Stimulated activated naive CD8-positive, alpha-beta T cell treated with anti-CD3 and anti-CD28 coated beads, Interleukin-15, Interleukin-2, amounts not matched to agents 100 ng/mL and 50 ng/mL, for 24 hours (primary cell): ENCODE results near the gene CACNG7.
"Not testable (repeated sequence)": the region's sequence is repeated elsewhere in the genome, so short reads cannot be mapped to it uniquely, and the experiment has no call there.

Source experiments
- H3K27ac Mint-ChIP-seq: one replicate; pipeline ENCODE4 v1.8.0; 2021; ENCODE audit warnings: mild to moderate bottlenecking, mixed read lengths
- H3K27me3 Mint-ChIP-seq: one replicate; pipeline ENCODE4 v1.8.0; 2021; ENCODE audit warnings: mixed read lengths
- H3K36me3 Mint-ChIP-seq: one replicate; pipeline ENCODE4 v1.8.0; 2021; ENCODE audit warnings: low read depth, mixed read lengths
- H3K4me1 Mint-ChIP-seq: one replicate; pipeline ENCODE4 v1.8.0; 2021; ENCODE audit warnings: low read depth, mixed read lengths
- H3K4me3 Mint-ChIP-seq: one replicate; pipeline ENCODE4 v1.8.0; 2021; ENCODE audit warnings: mild to moderate bottlenecking, mixed read lengths
- H3K9me3 Mint-ChIP-seq: one replicate; pipeline ENCODE4 v1.8.0; 2021; ENCODE audit warnings: mixed read lengths

The CACNG7 gene

GRCh38 chr19:53945998-53946397 is 36.9 kb downstream of the CACNG7 start:
- no peaks in the 10 kb centered on the region for H3K36me3 Mint-ChIP-seq

GRCh38 chr19:53947624-53948023 is 38.5 kb downstream of the CACNG7 start:
- no peak overlapping the region for H3K4me3 Mint-ChIP-seq
- H3K27ac Mint-ChIP-seq: no peak overlapping the region
- H3K36me3 Mint-ChIP-seq: no peaks in the 10 kb centered on the region
- no peaks in the 10 kb centered on the region for H3K9me3 Mint-ChIP-seq
- no peaks in the 10 kb centered on the region for H3K4me1 Mint-ChIP-seq
- peaks cover 36% of the 10 kb centered on the region for H3K27me3 Mint-ChIP-seq

More at GRCh38 chr19:53945998-53946397, 36.9 kb downstream of the CACNG7 start:
- Mint-ChIP-seq H3K27me3 (peaks cover 43% of the 10 kb centered on the region), H3K4me3 (no peak overlapping the region), H3K27ac (no peak overlapping the region), H3K4me1 (no peaks in the 10 kb centered on the region), H3K9me3 (no peaks in the 10 kb centered on the region)

- peaks cover 29% of the 10 kb centered on the region for H3K27me3 Mint-ChIP-seq
- H3K9me3 Mint-ChIP-seq, H3K4me1 Mint-ChIP-seq, H3K27ac Mint-ChIP-seq, H3K36me3 Mint-ChIP-seq, H3K4me3 Mint-ChIP-seq: not testable (repeated sequence)
Observed at GRCh38 chr19:53948611-53949010, 39.5 kb downstream of the CACNG7 start.

- Mint-ChIP-seq H3K36me3 (no peaks in the 10 kb centered on the region), H3K27ac (no peak overlapping the region), H3K9me3 (no peaks in the 10 kb centered on the region), H3K4me1 (no peaks in the 10 kb centered on the region), H3K27me3 (peaks cover 25% of the 10 kb centered on the region), H3K4me3 (no peak overlapping the region)
Observed at GRCh38 chr19:53951436-53951835, 42.4 kb downstream of the CACNG7 start.

GRCh38 chr19:53951947-53952346 is 42.9 kb downstream of the CACNG7 start:
- no peaks in the 10 kb centered on the region for H3K36me3 Mint-ChIP-seq
- H3K4me1 Mint-ChIP-seq: no peaks in the 10 kb centered on the region
- H3K27ac Mint-ChIP-seq: no peak overlapping the region
- no peak overlapping the region for H3K4me3 Mint-ChIP-seq
- no peaks in the 10 kb centered on the region for H3K9me3 Mint-ChIP-seq
- H3K27me3 Mint-ChIP-seq: peaks cover 25% of the 10 kb centered on the region

- Mint-ChIP-seq H3K9me3 (no peaks in the 10 kb centered on the region), H3K4me3 (no peak overlapping the region), H3K4me1 (no peaks in the 10 kb centered on the region), H3K27ac (no peak overlapping the region), H3K27me3 (peaks cover 32% of the 10 kb centered on the region), H3K36me3 (no peaks in the 10 kb centered on the region)
Observed at GRCh38 chr19:53953383-53953782, 44.3 kb downstream of the CACNG7 start.

- H3K4me3 Mint-ChIP-seq: no peak overlapping the region
- no peaks in the 10 kb centered on the region for H3K36me3 Mint-ChIP-seq
- no peaks in the 10 kb centered on the region for H3K4me1 Mint-ChIP-seq
- H3K9me3 Mint-ChIP-seq: no peaks in the 10 kb centered on the region
- H3K27me3 Mint-ChIP-seq: peaks cover 61% of the 10 kb centered on the region
- H3K27ac Mint-ChIP-seq: no peak overlapping the region
Observed at GRCh38 chr19:53957448-53958167, 48.5 kb downstream of the CACNG7 start.

GRCh38 chr19:53958168-53958571 is 49.1 kb downstream of the CACNG7 start:
- Mint-ChIP-seq H3K27me3 (peaks cover 61% of the 10 kb centered on the region), H3K9me3 (no peaks in the 10 kb centered on the region), H3K4me3 (no peak overlapping the region), H3K27ac (no peak overlapping the region), H3K4me1 (no peaks in the 10 kb centered on the region), H3K36me3 (no peaks in the 10 kb centered on the region)

- H3K4me1 Mint-ChIP-seq: no peaks in the 10 kb centered on the region
- no peak overlapping the region for H3K27ac Mint-ChIP-seq
- H3K9me3 Mint-ChIP-seq: no peaks in the 10 kb centered on the region
- H3K4me3 Mint-ChIP-seq: no peak overlapping the region
- H3K36me3 Mint-ChIP-seq: no peaks in the 10 kb centered on the region
- H3K27me3 Mint-ChIP-seq: peaks cover 68% of the 10 kb centered on the region
Observed at GRCh38 chr19:53958823-53959757, 50.0 kb downstream of the CACNG7 start.

GRCh38 chr19:53960187-53960586 is 51.1 kb downstream of the CACNG7 start:
- Mint-ChIP-seq H3K27me3 (peaks cover 74% of the 10 kb centered on the region), H3K4me3 (no peak overlapping the region)

GRCh38 chr19:53960886-53961285 is 51.8 kb downstream of the CACNG7 start:
- Mint-ChIP-seq H3K36me3 (no peaks in the 10 kb centered on the region), H3K27ac (no peak overlapping the region), H3K4me3 (no peak overlapping the region)

More at GRCh38 chr19:53960187-53960586, 51.1 kb downstream of the CACNG7 start:
- Mint-ChIP-seq H3K36me3 (no peaks in the 10 kb centered on the region), H3K9me3 (no peaks in the 10 kb centered on the region), H3K4me1 (no peaks in the 10 kb centered on the region), H3K27ac (no peak overlapping the region)

GRCh38 chr19:53961523-53962356 is 52.7 kb downstream of the CACNG7 start:
- Mint-ChIP-seq H3K9me3 (no peaks in the 10 kb centered on the region), H3K27me3 (peaks cover 79% of the 10 kb centered on the region), H3K36me3 (no peaks in the 10 kb centered on the region), H3K4me3 (no peak overlapping the region), H3K27ac (no peak overlapping the region), H3K4me1 (no peaks in the 10 kb centered on the region)

More at GRCh38 chr19:53960886-53961285, 51.8 kb downstream of the CACNG7 start:
- Mint-ChIP-seq H3K4me1 (no peaks in the 10 kb centered on the region), H3K9me3 (no peaks in the 10 kb centered on the region), H3K27me3 (peaks cover 74% of the 10 kb centered on the region)

- no peak within 1 kb of the TSS for H3K27ac Mint-ChIP-seq
- no peaks in the 10 kb centered on the region for H3K36me3 Mint-ChIP-seq
- no peaks in the 10 kb centered on the region for H3K4me1 Mint-ChIP-seq
- H3K27me3 Mint-ChIP-seq: peaks cover 74% of the 10 kb centered on the region
- H3K4me3 Mint-ChIP-seq: no peak within 1 kb of the TSS
- H3K9me3 Mint-ChIP-seq: no peaks in the 10 kb centered on the region
Observed at GRCh38 chr19:53962887-53963431, 53.9 kb downstream of the CACNG7 start, which contains the start of gene CACNG8. TSS of gene CACNG8 (plus strand) at chr19:53962937.

- Mint-ChIP-seq H3K27ac (no peak overlapping the region), H3K27me3 (peaks cover 60% of the 10 kb centered on the region), H3K36me3 (no peaks in the 10 kb centered on the region), H3K9me3 (no peaks in the 10 kb centered on the region), H3K4me3 (no peak overlapping the region), H3K4me1 (no peaks in the 10 kb centered on the region)
Observed at GRCh38 chr19:53965091-53965490, 56.0 kb downstream of the CACNG7 start.
